Fibroblast of skin of back (primary cell): ENCODE data around the gene USP47.

ENCODE experiments used
- DNase-seq: peaks from one replicate; pipeline ENCODE4 v3.0.0-alpha.2; 2013

USP47 gene

GRCh38 chr11:11871991-11872401 is 30.2 kb downstream of the USP47 start:
- no peak for DNase-seq

- peak; percentile 11 for DNase-seq
Measured at GRCh38 chr11:11876458-11876857, 34.7 kb downstream of the USP47 start.

- no peak for DNase-seq
Measured at GRCh38 chr11:11880179-11880578, 38.4 kb downstream of the USP47 start.

GRCh38 chr11:11882539-11882938 is 40.8 kb downstream of the USP47 start:
- DNase-seq, result no peak

GRCh38 chr11:11884351-11884750 is 42.6 kb downstream of the USP47 start:
- no peak for DNase-seq

- no peak for DNase-seq
Measured at GRCh38 chr11:11884774-11885481, 43.2 kb downstream of the USP47 start.

GRCh38 chr11:11894486-11894885 is 52.7 kb downstream of the USP47 start:
- DNase-seq, result peak; percentile 76

GRCh38 chr11:11895672-11896071 is 53.9 kb downstream of the USP47 start:
- peak; percentile 21 for DNase-seq

GRCh38 chr11:11898648-11899047 is 56.9 kb downstream of the USP47 start:
- DNase-seq, result no peak

- no peak for DNase-seq
Measured at GRCh38 chr11:11899401-11899800, 57.6 kb downstream of the USP47 start.

GRCh38 chr11:11901929-11902328 is 60.2 kb downstream of the USP47 start:
- DNase-seq, result no peak

GRCh38 chr11:11909727-11910126 is 68.0 kb downstream of the USP47 start:
- DNase-seq, result peak; percentile 51

GRCh38 chr11:11910541-11910940 is 68.8 kb downstream of the USP47 start:
- DNase-seq, result no peak

GRCh38 chr11:11913395-11913794 is 71.6 kb downstream of the USP47 start:
- no peak for DNase-seq

GRCh38 chr11:11915625-11916024 is 73.9 kb downstream of the USP47 start:
- DNase-seq, result no peak

- peak; percentile 86 for DNase-seq
Measured at GRCh38 chr11:11916981-11917399, 75.2 kb downstream of the USP47 start.

- no peak for DNase-seq
Measured at GRCh38 chr11:11923828-11924227, 82.1 kb downstream of the USP47 start.

- DNase-seq, result no peak
Measured at GRCh38 chr11:11929920-11930319, 88.1 kb downstream of the USP47 start.

- DNase-seq, result peak; percentile 78
Measured at GRCh38 chr11:11931461-11932055, 89.8 kb downstream of the USP47 start.

- peak; percentile 83 for DNase-seq
Measured at GRCh38 chr11:11935536-11935935, 93.8 kb downstream of the USP47 start.

- no peak for DNase-seq
Measured at GRCh38 chr11:11937433-11937832, 95.7 kb downstream of the USP47 start.

- peak; percentile 17 for DNase-seq
Measured at GRCh38 chr11:11937957-11938356, 96.2 kb downstream of the USP47 start.

- DNase-seq, result no peak
Measured at GRCh38 chr11:11940551-11940950, 98.8 kb downstream of the USP47 start.

GRCh38 chr11:11942668-11943067 is 100.9 kb downstream of the USP47 start:
- DNase-seq, result no peak

GRCh38 chr11:11944444-11944843 is 102.7 kb downstream of the USP47 start:
- no peak for DNase-seq
